NCI-H2227 treated with DMSO at 0.1 percent for 48 hours (cell line): Measurements from ENCODE around the gene RHOXF2.
A peak's percentile ranks its signal among the peaks of the same experiment; 100 is the strongest.
"Not testable (repeated sequence)": the region's sequence is repeated elsewhere in the genome, so short reads cannot be mapped to it uniquely, and the experiment has no call there.

Source experiments
- DNase-seq: peaks from one replicate; lab custom pipeline; 2025; lab: John Stamatoyannopoulos, UW

The RHOXF2 gene, protein sequence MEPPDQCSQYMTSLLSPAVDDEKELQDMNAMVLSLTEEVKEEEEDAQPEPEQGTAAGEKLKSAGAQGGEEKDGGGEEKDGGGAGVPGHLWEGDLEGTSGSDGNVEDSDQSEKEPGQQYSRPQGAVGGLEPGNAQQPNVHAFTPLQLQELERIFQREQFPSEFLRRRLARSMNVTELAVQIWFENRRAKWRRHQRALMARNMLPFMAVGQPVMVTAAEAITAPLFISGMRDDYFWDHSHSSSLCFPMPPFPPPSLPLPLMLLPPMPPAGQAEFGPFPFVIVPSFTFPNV

DNA sequence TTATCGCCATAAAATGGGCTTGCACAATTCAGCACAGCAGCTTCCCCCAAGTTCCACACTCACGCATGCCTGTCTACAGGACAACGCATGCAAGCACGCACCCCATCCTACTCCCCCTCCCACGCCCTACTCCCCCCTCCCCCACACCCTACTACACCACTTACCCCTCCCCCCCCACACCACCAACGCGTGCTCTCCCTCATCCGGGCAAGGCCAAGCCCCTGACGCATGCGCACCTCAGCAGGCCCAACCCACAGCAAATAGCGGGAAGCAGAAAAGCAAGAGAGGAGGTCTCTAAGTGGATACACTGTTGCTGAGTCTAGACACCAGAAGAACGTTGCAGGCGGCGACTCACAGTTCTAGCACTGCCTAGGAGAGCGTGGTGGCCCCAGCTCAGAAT is at the start of gene RHOXF2:
RHOXF2 (plus strand) TSS at position 301 of the 400 bp plus-strand sequence. CDS start 138 bp downstream, outside the sequence.
- not testable (repeated sequence) for DNase-seq

DNA sequence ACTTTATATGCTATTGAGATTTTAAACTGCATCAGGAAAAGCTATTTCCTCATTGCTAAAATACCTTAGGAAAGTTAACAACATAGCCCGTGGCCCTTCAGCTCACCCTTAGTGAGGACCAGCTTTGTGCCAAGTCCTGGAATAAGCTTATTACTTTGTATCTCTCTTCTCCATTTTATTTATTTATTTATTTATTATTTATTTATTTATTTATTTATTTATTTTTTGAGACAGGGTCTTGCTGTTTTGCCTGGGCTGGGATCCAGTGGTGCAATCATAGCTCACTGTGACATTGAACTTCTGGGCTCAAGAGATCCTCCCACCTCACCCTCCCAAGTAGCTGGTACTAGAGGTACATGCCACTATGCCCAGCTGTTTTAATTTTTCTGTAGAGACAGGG is 49.0 kb upstream of the RHOXF2 start:
- no peak for DNase-seq

DNA sequence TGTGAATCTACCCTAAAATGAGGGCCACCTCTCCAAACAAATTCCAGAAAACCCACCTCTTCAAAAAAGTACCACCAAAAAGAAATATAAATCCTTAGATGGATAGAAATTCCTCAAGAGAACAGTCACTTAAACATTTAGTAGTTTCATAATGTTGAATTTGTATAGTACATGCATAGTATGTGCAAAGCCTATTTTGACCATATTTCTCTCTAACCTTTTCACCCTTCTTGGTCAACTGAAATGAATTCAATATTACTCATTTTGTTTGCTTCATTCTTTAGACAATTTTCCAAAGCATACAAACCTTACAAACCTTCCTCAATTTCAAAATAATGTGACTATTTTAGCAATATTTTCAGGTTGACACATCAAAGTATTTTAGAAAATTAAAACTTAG is 46.8 kb upstream of the RHOXF2 start:
- no peak for DNase-seq

DNA sequence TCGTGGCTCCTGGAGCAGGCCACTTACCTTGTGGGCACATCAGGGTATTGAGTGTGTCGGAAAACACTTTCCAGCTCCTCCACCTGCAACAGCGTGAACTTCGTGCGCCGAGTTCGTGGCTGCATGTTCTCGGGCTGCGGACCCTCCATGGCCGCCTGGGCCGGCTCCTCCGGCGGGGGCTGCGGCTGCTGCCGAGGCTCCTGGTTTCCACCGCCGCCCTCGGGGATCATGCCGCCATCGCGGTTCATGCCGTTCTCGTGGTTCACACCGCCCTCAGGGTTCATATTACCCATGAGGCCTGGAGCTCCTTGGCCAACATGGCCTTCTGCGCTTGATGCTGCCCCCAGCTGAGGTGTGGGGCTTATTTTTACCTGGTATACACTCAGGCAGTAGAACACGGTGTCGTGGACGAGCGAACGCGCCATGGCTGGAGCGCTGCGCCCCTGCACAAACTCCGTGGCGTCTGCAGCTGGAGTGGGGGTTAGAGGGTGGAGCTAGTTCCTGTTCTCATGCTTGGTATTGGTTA is 42.9 kb upstream of the RHOXF2 start, which contains the start of gene RHOXF1:
RHOXF1 (minus strand) TSS at position 476 of the 526 bp plus-strand sequence; CDS start at position 425, 51 bp downstream.
- no peak for DNase-seq

DNA sequence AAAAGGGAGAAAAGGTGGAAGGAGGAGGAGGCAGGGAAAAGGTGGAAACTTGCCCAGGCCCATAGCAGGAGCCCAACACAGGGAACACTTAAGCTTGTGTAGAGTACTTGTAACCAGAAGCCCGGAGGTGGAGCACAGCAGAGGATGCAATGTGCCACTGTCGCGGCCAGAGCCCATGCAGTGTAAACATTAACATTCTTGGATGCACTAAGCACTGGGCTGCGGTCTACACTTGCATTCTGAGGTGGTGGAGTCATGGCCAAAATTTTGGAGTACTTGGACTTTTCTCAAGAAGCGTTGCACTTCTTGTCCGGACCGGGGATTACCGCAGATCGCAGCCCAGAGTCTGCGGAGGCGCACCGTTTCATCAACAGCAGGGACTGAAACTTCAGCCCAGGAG is 38.2 kb upstream of the RHOXF2 start:
- no peak for DNase-seq

DNA sequence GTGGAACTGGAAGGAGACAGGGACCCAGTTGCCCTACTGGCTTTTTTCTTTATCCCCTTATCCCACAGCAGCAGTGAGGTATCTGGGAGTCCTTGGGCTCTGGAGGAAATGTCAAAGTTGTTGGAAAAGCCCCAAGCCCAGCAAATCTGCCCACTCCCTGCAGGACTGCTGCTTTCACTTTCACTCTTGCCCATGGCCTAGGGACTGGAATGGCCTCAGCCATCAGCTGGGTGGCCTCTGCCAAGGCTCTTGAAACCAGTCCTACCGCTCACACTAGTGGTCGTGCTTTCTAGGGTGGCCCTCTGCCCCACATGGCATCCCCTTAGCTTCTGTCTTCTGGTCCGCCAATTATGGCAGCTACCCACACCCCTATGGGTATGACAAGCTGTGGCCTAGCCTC is 33.0 kb upstream of the RHOXF2 start:
- DNase-seq: no peak

DNA sequence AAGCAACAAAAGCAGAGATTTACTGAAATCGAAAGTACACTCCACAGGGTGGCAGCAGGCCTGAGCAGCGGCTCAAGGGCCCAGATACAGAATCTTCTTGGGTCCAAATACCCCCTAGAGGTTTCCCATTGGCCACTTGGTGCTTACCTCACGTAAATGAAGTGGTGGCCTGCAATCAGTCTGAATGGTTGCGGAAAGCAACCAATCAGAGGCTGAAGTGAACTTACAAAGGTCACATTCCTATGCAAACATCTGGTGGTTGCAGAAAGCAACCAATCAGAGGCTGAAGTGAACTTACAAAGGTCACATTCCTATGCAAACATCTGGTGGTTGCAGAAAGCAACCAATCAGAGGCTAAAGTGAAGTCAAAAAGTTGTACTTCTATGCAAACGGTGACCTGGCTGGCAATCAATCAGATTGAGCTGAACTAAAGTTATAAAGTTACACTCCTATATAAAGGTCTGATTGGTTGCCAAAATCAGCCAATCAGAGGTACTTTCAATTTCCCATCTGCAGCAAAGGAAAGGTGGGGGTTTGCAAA is 30.0 kb upstream of the RHOXF2 start:
- not testable (repeated sequence) for DNase-seq

DNA sequence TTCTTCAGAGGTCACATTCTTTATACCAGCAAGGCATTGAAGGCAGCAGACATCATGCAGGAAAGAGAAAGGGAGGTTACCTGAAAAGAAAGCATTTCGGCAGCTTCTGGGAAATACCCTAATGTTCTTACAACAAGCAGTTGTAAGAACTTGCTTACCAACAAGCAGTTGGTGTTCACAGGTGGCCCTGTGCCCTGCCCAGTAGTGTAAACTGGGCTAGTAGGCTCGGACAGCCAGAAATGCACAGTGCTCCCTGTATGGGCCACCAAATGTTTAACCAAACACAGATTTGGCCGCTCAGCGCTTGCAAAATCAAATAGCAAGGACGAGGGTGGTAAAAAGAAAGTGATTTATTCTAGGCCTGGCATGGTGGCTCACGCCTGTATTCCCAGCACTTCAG is 22.3 kb upstream of the RHOXF2 start:
- no peak for DNase-seq

DNA sequence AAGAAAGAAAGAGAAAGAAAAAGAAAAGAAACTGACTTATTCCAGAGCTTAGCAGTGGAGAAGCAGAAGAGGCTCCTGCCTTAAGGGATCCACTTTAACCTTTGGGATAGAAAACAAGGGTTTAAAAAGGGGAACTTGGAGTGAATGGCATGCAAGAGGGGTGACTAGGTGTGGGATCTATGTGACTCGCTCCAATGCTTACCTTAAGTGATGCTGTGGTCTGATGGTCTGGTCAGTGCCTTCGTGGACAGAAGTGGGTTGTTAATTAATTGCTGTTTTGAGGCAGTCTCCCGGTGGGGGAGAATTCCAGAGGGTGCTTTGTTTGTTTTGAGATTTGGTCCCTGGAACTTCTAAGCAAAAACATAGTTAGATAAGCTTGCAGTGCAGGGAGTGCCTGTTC is 21.6 kb upstream of the RHOXF2 start:
- no peak for DNase-seq

DNA sequence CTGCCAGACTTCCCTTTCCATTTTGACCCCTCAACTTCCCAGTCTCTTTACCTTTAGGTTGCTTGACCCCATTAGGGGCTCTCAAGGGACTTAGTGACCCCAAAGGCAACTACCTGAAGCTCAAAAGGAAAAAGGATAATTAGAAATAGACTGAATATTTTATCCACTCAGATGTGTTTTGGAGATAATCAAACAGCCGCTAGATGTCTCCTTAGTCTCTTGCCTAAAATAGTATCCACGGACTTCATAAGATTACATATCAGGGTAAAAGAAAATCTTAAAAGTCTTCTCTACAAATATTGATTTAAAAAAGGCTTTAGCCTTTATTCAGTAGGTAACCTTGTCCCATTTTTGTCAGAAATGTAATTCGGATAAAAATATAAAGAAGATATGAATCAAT is 21.0 kb upstream of the RHOXF2 start:
- DNase-seq: no peak

DNA sequence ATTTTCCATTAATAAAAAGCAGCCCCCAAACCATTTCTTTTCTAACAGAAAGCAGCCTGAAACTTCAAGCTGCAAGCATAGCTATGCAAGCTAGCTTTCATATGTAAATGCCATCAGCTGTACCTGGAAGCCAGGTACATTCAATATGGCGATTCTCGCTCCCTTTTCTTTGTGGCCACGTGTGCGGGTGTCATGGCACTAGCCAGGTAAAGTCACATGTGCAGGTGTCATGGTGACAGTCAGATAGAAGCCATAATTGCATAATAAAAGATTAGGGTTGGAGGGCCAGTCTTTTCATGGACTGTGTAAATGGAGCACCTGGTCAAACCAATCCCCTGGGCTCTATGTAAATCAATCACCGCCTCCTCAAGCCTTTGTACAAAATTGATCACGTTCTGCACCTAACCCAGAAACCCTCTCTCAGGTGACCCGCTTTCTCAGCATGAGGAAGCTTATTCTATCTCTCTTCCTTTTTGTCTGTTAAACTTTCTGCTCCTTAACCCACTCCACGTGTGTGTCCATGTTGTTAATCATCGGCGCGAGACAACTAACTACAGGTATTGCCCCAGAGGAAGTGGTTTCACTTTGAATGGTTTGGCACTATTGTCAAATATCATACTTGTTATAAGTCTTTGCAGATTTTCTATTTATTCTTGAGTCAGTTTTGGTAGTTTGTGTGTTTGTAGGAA is 18.0 kb upstream of the RHOXF2 start:
- no peak for DNase-seq

DNA sequence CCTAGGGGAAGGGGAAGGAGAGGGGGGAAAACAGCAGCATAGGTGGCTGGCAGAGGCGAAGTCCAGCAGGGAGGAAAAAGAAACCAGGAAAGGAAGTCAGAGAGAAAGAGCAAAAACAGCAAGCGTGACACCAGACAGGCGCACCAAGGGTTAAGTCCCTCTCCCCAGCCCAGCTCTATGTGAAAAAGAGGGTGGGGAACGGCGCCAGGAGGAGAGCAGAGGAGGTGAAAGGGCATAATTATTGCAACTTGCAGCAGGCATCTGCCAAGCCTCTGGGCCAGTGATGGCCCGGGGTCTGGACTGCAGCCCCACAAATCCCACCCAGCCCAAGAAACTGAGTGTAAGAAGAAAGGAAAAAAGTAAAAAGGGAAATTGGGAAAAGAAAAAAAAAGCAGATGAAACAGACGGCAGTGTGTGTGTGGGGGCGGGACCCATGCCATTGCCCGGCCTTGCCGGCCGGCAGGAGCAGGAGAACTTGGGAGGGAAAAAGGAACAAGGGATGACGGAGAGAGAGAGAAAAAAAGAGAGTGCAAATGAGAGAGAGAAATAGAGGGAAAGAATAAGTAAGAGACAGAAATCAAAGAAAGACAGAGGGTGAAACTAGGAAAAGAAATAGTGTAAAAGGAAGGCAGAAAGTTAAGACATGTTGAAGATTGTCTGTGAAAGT is 14.1 kb upstream of the RHOXF2 start:
- DNase-seq: peak; percentile 37

DNA sequence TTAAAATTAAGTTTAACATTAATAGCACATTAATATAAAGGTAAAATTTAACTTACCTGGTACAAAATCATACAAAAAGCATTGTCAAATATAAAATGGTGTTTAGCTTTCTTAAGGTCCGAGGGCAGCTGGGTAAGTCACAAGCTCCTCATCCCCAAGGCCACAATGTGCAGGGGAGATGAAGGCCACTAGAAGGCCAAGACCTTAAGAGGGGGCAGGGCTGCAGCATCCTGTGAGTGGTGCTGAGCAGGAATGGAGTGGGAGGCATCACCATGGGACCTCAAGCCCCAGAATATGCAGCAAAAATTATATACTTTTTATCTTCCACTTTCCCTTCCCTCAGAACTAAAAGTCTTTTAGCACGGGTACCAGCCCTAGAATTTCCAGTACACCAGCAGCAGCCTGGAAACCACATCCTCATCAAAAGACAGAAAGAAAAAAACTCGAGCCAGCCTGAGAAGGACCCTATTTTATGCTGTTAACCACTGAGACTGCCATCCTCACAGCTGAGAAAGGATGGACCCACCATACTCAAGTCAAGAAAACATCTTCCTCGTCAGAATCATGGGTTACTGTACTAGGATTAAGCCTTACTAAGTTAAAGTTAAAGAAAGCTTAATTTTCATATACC is 13.0 kb upstream of the RHOXF2 start:
- no peak for DNase-seq

DNA sequence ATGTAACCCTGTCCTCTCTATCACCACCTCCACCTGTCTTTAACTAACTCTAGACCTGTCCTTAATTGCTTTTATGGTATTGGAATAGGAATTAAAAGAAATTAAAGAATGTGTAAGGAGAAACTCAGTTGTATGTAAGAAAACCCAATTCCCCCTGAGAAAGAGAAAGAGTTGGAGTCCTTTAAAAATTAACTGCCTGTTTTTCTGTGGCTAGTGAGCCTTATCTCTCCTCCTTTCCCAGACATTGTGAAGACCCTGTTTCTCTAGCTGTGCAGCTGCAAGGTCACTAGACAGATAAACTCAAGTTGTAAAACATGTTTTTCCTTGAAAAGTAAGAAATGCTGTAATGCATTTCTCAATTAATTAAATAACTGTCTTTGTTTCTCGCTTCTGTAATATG is 12.1 kb upstream of the RHOXF2 start:
- not testable (repeated sequence) for DNase-seq

DNA sequence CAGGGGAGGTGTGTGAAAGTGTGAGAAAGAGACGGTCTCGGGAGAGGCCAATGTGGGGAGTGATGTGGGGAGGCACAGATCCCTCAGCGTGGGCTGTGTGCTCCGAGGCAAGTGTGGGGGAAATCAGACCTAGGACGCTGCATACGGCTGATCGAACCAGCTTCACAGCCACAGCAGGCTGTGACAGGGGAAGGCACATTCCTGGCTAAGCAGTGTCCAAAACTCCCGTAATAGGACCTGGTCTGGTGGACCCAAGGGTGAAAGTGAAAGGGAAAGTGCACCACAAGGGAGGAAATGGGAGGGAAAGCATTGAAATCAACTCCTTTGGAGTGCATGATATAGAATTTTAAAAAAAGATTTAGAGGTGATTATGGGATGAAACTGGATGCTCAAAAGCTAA is 10.9 kb upstream of the RHOXF2 start:
- no peak for DNase-seq

DNA sequence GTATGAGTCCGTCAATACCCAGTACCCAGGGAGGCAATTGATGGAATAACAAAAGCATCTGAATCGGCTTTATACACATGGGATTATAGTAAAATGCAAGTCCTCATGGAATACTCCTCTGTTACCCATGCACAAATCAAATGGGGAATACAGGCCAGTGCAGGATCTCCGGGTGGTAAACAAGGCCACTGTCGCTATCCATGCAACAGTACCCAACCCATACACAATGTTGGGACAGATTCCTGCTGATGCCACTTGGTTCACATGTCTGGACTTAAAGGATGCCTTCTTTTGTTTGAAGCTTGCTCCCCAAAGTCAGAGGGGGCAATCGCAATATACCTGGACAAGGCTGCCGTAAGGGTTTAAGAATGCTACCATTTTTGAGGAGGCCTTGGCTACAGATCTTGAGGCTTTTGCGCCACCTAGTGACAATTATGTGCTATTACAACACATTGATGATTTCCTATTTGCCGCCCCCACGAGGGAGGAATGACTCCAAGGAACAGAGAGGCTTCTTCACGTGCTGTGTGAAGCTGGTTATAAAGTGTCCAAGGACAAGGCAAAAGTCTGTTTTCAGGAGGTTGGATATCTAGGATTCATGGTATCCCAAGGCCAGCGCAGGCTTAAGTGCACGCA is 8.2 kb upstream of the RHOXF2 start:
- not testable (repeated sequence) for DNase-seq

DNA sequence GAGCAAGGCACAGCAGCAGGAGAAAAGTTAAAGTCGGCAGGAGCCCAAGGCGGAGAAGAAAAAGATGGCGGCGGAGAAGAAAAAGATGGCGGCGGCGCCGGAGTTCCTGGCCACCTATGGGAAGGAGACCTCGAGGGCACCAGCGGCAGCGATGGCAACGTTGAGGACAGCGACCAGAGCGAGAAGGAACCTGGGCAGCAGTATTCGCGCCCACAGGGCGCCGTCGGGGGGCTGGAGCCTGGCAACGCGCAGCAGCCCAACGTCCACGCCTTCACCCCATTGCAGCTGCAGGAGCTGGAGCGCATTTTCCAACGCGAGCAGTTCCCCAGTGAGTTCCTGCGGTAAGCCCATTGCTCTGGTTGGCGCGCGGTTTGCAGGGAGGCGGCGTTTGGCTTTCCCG is 673 bp downstream of the RHOXF2 start:
- DNase-seq: not testable (repeated sequence)

DNA sequence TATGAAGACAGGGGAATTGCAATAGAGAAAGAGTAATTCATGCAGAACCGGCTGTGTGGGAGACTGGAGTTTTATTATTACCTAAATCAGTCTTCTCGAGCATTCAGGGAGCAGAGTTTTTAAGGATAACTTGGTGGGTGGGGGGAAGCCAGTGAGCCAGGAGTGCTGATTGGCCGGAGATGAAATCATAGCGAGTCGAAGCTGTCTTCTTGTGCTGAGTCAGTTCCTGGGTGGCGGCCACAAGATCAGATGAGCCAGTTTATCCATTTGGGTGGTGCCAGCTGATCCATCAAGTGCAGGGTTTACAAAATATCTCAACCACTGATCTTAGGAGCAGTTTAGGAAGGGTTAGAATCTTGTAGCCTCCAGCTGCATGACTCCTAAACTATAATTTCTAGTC is 34.8 kb downstream of the RHOXF2 start:
- not testable (repeated sequence) for DNase-seq

DNA sequence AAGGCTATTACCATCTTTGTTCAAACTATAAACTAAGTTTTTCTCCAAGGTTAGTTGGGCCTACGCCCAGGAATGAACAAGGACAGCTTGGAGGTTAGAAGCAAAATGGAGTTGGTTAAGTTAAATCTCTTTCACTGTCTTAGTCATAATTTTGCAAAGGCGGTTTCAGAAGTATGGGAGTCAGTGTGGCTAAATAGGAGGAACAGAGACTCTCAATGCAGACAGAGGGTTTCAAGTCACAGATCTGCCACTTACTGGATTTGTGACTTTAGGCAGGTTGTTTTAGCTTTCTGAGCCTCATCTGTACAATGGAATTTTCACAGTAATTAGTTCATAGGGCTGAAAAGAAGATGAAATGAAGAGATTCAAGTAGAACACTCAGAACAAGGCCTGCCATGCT is 35.3 kb downstream of the RHOXF2 start:
- not testable (repeated sequence) for DNase-seq

DNA sequence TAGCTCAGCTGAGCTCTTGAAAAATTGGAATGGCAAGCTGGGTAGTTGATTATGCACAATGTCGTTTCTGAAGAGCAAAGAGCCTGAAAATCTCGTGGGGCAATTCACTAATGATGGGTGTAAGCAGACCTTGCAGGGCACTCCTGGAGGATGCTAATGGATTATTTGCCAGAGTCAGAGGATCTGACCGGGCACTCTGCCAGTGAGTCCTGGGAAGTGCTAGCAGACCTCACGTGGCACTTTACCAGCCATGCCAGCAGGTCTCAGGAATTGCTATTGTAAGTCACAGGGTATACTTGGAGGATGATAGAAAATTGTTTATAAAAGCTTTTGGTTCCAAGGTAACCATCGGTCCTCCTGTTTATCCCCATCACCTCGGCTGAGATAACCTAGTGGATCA is 37.4 kb downstream of the RHOXF2 start:
- not testable (repeated sequence) for DNase-seq

DNA sequence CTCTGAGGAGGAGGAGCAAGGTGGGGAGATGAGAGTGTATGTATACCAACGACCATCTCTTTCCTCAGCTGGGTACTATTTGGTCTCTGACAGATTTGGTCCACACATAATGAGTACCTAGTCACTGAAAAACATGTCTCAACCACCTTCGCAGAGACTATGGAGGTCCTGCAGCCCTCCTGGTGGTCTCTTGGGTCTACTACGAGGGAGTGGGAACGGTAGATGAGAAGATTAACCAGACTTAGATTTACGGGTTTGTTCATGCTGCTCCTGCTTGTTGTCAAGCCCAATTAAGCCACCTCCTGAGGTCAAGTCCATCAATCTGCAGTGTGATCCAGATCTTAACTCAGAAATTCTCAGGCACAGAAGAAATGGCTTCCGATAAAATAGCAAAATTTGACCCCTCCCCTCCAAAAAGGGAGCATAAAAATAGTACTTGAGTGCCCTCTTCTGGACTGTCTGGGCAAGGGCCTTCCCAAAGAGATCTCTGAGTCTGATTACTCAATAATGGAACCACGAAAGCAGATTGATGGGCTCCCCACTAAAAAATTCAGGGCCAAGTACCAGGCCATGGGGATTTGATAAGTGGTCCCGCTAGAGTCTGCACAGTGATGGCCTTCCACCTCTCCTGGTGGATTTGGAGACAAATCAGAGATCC is 38.3 kb downstream of the RHOXF2 start:
- DNase-seq: not testable (repeated sequence)
